ENCODE data around the gene CNTN2.

- no peak for TF ChIP-seq POLR2A (IDR thresholded peaks at IDR 0.05; ENCODE audit: low read depth, low read length)
- no peak for TF ChIP-seq CTCF (conservative IDR thresholded peaks at IDR 0.05; ENCODE audit: low read depth, low read length)
- no peak for TF ChIP-seq RAD21 (IDR thresholded peaks at IDR 0.05; ENCODE audit: low read length)
- TF ChIP-seq USF2 (IDR thresholded peaks at IDR 0.05; ENCODE audit: low read depth, low read length) = no peak
- no peak for TF ChIP-seq MAZ (IDR thresholded peaks at IDR 0.05; ENCODE audit: borderline replicate concordance, low read depth, low read length)
These were observed 14.1 kb upstream of the CNTN2 start for GRCh38 chr1:205028924-205029323.
